ENCODE measurements around the gene RNF141.

- no peak for TF ChIP-seq EP300 (IDR thresholded peaks at IDR 0.05)
- TF ChIP-seq, protein P1, sequence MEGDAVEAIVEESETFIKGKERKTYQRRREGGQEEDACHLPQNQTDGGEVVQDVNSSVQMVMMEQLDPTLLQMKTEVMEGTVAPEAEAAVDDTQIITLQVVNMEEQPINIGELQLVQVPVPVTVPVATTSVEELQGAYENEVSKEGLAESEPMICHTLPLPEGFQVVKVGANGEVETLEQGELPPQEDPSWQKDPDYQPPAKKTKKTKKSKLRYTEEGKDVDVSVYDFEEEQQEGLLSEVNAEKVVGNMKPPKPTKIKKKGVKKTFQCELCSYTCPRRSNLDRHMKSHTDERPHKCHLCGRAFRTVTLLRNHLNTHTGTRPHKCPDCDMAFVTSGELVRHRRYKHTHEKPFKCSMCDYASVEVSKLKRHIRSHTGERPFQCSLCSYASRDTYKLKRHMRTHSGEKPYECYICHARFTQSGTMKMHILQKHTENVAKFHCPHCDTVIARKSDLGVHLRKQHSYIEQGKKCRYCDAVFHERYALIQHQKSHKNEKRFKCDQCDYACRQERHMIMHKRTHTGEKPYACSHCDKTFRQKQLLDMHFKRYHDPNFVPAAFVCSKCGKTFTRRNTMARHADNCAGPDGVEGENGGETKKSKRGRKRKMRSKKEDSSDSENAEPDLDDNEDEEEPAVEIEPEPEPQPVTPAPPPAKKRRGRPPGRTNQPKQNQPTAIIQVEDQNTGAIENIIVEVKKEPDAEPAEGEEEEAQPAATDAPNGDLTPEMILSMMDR (IDR thresholded peaks at IDR 0.05), result no peak
- no peak for TF ChIP-seq POLR2A (IDR thresholded peaks at IDR 0.05)
Measured at GRCh38 chr11:10499452-10499851, 41.5 kb downstream of the RNF141 start.

All from upper lobe of left lung (tissue), 4 donors.